ENCODE measurements around the gene POGLUT2. TPM values are rescaled to one million over a fixed set of nuclear protein-coding genes. Genes with fewer than 3 reads are reported as not detected.

POGLUT2 gene
- 9.4 TPM for total RNA-seq

DNA sequence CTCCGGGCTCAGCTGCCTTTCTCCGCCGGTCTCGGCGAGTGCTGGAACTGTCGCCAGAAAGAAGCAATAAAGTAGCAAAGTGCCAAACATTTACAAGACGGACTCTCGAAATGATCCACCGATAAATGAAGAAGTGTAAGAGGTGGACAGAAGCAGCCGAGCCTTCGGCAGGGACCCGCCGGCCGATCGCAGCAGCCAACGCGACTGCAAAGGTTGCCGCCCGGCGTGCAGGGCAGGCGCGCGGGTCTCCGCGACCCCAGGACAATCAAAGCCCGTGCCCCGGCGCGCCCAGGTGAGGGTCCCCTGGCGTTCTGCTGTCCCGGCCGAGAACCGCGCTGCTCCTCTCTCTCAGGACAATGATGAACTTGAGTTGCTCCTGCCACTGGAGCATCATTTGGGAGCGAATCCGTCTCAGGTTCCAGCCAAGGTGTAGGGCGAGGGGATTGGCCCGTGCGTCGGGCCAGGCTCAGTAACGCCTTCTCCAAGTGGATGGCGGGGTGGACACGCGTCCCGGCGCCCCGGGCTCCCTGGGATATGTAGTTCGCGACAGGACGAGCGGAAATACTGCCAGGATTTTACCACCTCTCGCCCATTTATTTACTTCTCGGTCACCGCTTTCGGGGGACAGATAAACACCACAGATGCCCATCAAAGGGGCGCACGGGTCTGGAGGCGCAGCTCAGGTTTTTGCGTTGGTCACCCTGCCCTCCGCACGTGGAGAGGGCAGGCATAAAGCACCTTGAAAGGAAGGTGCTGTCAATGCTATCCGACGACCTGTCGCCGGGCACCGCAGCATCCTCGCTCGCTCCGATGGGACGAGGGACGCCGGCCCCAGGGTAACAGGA is at the start of gene POGLUT2, which contains the start of gene BIVM:
Gene POGLUT2 (minus strand): TSS at position 396 of the 845 bp plus-strand sequence. CDS start 306 bp downstream, at position 90.
Gene BIVM (plus strand): TSS at position 539 of the 845 bp plus-strand sequence. CDS start 8,149 bp downstream, outside the sequence.

DNA sequence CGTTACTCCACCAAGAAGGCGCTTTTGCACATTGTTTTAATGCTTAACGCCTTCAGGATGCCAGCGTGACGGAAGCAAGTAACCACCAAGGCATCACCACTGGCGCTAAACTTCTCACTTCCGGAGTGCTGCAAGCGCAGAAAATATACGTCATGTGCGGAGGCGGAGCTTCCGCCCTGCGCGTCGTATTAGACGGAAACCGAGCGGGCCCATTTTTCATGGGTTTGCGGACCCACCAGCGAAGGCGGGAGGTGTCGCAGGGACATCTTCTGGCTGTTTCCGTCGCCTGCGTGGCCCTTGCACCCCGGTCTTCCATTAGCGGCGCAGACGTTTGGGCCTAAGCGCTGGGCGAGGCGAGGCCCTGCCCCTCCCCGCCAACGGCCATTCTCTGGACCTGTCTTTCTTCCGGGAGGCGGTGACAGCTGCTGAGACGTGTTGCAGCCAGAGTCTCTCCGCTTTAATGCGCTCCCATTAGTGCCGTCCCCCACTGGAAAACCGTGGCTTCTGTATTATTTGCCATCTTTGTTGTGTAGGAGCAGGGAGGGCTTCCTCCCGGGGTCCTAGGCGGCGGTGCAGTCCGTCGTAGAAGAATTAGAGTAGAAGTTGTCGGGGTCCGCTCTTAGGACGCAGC is 47.0 kb upstream of the POGLUT2 start, which contains the start of gene ERCC5:
Gene ERCC5 (plus strand): TSS at position 403 of the 631 bp plus-strand sequence. CDS start 235 bp downstream, outside the sequence.

GRCh38 chr13:102773441-102774213 is 25.1 kb downstream of the POGLUT2 start, which contains the start of gene TEX30:
TSS of gene TEX30 (minus strand) at chr13:102773786. CDS start at chr13:102770026, 3,760 bp downstream.

Other genes starting within 250 kb of the POGLUT2 start
- gene TPP2, start 202.0 kb downstream of the POGLUT2 start, total RNA-seq, result 76.4 TPM
- gene METTL21C, start 103.9 kb downstream of the POGLUT2 start, total RNA-seq, result not detected
- gene TEX30, start 25.2 kb downstream of the POGLUT2 start, total RNA-seq, result 7.5 TPM
- gene BIVM, start 143 bp upstream of the POGLUT2 start, total RNA-seq, result 82.0 TPM
- gene ERCC5, start 47.1 kb upstream of the POGLUT2 start, total RNA-seq, result 70.1 TPM